ENCODE measurements around the gene RAD23A.
"Not testable (repeated sequence)": the region's sequence is repeated elsewhere in the genome, so short reads cannot be mapped to it uniquely, and the experiment has no call there.

RAD23A gene

GRCh38 chr19:12955996-12956395 lies 10.3 kb downstream of the RAD23A start:
- DNase-seq = no peak

GRCh38 chr19:12956446-12957388 lies 11.1 kb downstream of the RAD23A start, which contains the start of gene GADD45GIP1:
Gene GADD45GIP1 (minus strand): TSS chr19:12957223. CDS start chr19:12957212, 11 bp downstream.
- DNase-seq = peak; percentile 91

GRCh38 chr19:12957389-12957952 lies 11.8 kb downstream of the RAD23A start:
- DNase-seq = not testable (repeated sequence)

GRCh38 chr19:12959481-12959880 lies 13.8 kb downstream of the RAD23A start:
- no peak for DNase-seq

- DNase-seq = peak; percentile 88
These were observed 19.6 kb downstream of the RAD23A start for GRCh38 chr19:12965017-12965811.

- DNase-seq = no peak
These were observed 20.1 kb downstream of the RAD23A start for GRCh38 chr19:12965812-12966135.

- no peak for DNase-seq
These were observed 22.2 kb downstream of the RAD23A start for GRCh38 chr19:12967907-12968306.

- DNase-seq = no peak
These were observed 23.8 kb downstream of the RAD23A start, which contains the start of gene DAND5 for GRCh38 chr19:12969292-12969988. Gene DAND5 (plus strand): TSS chr19:12969576. CDS start chr19:12969661, 85 bp downstream.

GRCh38 chr19:12970070-12970820 lies 24.6 kb downstream of the RAD23A start:
- no peak for DNase-seq

GRCh38 chr19:12973236-12973635 lies 27.6 kb downstream of the RAD23A start:
- DNase-seq = no peak

GRCh38 chr19:12974301-12975220 lies 28.9 kb downstream of the RAD23A start:
- DNase-seq = no peak

- no peak for DNase-seq
These were observed 29.6 kb downstream of the RAD23A start for GRCh38 chr19:12975221-12975741.

- DNase-seq = not testable (repeated sequence)
These were observed 30.4 kb downstream of the RAD23A start for GRCh38 chr19:12976109-12976508.

GRCh38 chr19:12979974-12980373 lies 34.3 kb downstream of the RAD23A start:
- no peak for DNase-seq

GRCh38 chr19:12982648-12983047 lies 37.0 kb downstream of the RAD23A start:
- DNase-seq = no peak

- DNase-seq = no peak
These were observed 37.4 kb downstream of the RAD23A start for GRCh38 chr19:12983091-12983490.

- DNase-seq = peak; percentile 83
These were observed 38.0 kb downstream of the RAD23A start for GRCh38 chr19:12983542-12984142.

- no peak for DNase-seq
These were observed 38.5 kb downstream of the RAD23A start for GRCh38 chr19:12984143-12984627.

- DNase-seq = no peak
These were observed 39.0 kb downstream of the RAD23A start for GRCh38 chr19:12984683-12985048.
